ENCODE measurements around the gene UTRN.

Gene UTRN

DNA sequence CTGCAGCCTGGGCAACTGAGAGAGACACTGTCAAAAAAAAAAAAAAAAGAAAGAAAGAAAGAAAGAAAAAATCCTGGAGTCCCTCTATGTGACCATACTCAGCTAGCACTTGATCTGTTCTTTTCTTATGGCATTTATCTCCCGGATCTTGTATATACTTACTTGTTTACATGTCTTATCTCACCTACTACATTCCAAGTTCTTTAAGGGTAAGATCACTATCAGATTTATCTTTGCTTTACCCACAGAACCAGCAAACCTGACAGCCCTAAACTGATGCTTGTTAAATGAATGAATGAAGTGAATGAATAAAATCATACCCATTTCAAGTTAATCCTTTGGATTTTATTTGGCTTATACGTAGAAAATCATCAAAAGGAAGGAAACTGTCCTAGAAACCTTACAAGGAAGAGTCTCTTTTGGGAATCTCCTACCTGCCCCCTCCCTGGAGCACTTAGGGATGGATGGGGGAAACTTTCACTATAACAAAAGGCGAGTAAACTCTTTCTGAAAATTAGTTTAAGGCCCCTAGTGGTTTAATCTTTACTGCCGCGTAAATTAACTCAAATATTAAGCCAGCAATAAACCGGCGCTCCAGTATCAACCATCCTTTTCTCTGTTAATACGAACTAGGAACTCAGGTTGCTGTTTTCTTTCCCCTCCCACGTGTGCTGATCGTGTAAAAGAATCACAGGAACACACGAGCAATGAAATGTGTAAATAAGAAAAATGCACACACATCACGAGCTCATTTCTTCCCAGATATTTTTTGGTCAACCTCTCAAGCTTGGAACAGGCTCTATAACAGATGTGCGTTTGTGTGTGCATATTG is 1.3 kb upstream of the UTRN start:
- no peak for DNase-seq (ENCODE audit: low read depth in 2 of 2)

DNA sequence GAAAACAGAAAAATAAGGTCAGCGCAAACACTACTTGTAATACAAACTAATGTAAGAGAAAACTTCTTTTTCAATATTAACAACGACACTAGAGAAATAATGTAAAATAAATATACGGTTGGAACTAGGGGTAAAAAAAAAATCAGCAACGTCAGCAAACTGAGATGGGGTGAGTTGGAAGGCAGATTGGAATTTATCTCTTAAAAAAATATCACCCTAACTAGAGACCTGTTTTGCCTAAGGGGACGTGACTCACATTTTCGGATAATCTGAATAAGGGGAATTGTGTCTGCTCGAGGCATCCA is 705 bp upstream of the UTRN start:
- DNase-seq (ENCODE audit: low read depth in 2 of 2), result no peak

DNA sequence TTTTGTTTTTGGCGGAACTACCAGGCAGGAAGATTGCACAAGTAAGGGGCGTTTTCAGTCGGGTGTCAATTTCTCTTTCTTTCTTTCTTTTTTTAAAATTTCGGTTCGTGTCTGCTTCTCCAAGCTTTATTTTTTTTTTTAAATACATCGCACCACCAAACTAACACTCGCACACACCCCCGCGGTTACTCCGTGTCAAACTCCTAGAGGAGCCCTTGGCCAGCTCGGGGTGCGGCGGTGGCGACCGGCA is 338 bp downstream of the UTRN start:
- no peak for DNase-seq (ENCODE audit: low read depth in 2 of 2)

DNA sequence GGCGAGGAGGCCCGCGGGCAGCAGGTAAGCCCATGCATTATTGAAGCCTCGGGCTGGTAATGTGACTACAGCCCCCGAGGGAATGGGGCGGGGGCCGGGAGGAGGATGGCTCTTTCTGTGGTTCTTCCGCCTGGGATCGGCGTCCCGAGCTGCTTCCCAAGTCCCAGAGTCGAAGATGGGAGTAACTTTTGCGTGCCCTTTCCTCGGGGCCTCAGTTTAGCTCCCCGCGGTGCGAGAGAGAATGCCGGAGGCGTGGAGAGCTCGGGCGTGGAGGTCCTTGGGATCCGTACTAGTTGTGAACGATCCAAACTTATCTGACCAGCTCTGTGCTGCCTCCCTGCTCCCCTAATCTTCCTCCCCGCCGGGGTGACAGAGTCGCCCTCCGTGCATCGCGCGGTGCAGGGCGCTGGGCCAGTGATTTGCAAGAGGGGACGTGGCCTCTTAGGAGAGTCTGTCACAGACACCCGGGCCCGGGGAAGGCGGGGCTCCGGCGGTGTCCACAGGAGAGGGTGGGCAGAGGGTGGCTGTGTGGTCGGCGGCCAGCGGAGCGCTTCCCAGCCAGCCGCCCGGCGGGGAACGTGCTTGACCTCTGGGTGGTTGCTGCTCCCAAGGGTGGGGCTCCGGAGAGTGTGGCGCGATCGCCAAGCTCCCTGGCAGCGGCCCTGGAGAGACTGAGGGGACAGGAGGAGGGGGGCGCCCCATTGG is 815 bp downstream of the UTRN start:
- peak in 1 of 2 donors; percentile 20 for DNase-seq (ENCODE audit: low read depth in 2 of 2)

DNA sequence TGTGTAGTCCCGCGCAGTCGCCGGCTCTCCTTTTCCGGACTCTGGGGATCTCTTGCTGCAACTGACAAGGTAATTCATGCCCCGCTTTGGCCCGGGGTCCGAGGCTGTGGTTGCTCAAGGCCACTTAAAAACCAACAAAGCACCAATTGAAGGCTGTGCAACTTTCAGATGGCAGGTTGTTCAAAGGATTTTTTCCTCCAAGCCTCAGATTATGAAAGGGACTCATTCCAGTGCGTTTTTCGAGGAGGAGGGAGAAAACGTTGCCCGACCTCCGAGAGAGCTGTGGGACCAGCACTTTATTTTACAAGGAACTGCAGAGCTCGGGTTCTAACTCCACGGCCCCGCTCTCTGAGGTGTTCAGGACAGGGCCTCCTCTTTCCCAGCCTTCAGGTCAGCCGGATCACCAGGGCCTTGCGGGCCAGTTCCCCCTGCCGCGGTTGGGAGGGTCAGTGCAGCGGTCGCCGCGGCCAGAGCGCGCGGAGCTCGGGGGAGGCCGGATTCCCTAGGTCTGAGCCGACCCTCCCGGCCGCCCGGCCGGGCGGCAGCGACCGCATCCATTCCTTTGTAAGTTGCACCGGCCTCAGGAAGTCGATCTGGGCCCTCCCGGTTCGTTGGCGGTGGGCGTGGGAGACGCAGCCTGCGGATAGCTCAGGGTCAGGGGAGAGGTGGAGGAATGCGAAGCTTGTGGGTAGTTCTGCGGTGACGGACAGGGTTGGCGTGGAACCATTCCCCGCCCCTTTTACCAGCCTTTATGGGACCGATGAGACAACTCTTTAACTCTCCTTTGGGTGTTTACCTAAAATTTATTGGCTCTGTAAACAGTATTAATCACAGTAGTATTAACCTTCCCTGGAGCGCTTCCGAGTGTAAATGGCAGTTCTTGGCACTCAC is 1.6 kb downstream of the UTRN start:
- no peak for DNase-seq (ENCODE audit: low read depth in 2 of 2)

DNA sequence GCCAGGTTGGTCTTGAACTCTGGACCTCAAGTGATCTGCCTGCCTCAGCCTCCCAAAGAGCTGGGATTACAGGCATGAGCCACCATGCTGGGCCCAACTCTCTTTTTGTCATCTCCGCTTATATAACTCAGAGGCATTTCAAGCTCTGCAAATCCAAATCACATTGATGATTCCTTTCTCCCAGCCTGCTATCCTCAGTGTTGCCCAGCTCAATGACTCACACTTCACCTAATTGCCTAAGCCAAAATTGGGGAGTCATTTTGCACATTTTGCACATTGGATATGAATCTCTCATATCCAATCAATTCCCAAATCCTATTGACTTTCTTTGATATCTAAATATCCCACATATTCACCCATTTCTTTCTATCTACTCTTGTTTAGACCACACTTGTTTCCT is 3.9 kb downstream of the UTRN start:
- no peak for DNase-seq (ENCODE audit: low read depth in 2 of 2)

DNA sequence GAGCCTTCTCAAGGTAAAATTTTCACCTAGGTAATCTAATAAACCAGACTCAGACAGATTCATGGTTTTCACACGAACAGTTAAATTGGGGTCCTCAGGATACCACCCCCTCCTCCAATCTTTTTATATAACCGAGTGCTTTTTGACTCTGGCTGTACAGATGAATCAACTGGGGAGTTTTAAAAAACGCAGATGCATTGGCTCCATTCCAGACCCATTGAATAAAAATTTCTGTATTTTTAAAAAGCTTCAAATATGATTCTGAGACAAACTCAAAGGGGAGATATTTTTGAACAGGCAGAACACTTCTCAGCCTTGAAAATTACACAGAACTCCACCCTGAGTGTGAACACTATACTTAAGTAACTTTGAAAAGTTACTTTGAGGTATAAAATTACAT is 7.2 kb downstream of the UTRN start:
- no peak for DNase-seq (ENCODE audit: low read depth in 2 of 2)

DNA sequence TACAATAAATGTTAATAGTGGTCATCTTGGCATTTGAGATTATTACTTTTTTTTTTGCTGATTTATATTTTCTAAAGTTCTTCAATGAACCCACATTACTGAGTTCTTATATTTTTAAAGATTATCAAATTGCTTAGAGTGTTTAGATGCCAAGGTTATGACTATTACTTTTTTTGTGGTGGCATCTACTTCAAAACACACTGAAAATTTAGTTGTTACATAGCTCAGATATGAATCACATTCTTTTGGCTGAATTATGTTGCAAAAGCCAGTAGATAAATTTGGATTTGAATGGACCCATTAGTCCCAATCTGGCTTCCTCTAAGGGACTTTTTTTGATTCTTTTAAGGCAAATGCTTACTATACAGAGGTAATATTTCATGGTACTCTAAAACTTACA is 8.9 kb downstream of the UTRN start:
- no peak for DNase-seq (ENCODE audit: low read depth in 2 of 2)

DNA sequence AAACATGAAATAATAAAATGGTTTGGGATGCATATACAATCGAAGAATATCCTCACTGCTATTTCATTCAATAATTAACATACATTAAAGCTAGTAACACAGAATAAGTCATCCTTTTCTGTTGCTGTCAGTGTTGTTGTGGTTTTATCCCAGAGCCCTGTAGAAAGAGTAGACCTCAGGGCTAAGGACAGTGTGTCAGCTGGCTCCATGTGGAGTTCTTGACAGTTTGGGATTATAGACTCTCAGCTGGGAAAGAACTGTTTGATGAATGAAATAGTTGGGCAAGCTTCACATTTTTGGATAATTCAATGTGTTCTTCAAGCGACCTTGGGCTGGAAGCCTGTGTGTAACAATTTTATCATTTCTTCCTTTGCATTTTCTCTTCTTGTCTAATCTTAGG is 10.1 kb downstream of the UTRN start:
- DNase-seq (ENCODE audit: low read depth in 2 of 2), result no peak

DNA sequence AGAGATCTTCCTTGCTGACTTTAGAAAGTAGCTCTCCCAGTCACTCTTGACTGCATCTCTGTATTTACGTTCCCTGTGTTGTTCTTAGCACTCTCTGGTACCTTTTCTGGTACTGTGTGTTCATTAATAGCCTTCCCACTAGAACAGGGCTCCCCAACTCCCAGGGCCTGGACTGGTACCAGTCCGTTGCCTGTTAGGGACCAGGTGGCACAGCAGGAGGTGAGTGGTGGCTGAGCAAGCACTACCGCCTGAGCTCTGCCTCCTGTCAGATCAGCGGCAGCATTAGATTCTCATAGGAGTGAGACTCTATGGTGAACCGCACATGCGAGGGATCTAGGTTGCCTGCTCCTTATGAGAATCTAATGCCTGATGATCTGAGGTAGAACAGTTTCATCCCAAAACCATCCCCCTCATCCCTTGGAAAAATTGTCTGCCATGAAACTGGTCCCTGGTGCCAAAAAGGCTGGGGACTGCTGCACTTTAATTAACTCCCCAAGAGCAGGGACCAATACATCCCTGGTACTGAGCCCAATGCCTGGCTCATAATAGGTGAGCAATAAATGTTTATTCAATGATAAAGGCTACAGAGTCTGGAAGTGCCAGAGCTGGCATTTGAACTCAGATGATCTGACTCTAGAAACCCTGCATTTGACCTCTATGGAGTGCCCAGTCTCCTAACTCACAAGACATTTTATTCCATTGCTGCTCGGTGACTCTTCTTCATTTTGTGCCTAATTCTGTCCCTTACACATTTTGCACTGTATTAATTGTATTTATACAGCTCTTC is 11.0 kb downstream of the UTRN start:
- DNase-seq (ENCODE audit: low read depth in 2 of 2), result no peak

DNA sequence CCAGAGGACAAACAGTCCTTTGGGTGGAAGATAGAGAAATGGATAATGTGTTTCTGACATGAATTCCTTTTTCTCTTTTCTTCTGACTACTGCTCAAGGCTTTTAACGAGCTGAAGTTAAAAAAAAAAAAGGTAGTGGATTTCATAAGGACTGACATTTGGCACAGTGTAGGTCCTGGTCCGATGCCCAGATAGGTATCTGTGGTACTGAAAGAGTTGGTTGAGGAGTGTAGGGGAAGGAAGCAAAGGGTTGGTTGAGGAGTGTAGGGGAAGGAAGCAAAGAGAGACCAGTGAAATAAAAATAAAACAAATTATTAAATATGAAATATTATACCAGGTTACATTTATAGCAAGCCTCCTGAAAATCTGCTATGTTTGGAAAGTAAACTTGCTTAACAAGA is 11.8 kb downstream of the UTRN start:
- no peak for DNase-seq (ENCODE audit: low read depth in 2 of 2)

DNA sequence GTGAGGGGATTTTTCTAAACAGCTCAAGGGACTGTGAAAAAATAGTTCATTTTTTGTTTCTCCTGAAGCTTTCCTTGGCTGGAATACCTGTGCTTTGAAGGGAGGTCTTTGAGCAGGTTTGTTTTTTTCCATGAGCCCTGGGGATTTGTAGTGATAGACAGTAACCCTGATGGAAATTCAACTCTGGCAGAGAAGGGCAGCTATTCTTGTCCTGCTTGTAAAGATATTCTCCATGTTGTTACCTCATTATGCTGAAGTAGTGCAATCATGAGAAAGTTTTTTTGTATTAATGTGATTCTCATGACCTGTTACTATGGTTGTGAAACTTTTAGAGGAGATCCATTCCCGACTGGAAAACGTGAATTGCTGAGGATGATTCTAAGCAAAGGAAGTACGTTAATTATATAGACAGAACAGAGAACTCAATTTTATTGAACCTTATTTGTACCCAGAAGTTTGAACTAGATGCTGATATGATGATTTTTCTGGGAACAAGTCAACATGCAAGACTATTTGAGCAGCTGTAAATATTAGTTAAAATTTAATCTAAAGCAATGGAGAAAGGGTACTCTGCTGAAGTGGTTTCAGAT is 12.5 kb downstream of the UTRN start:
- no peak for DNase-seq (ENCODE audit: low read depth in 2 of 2)

DNA sequence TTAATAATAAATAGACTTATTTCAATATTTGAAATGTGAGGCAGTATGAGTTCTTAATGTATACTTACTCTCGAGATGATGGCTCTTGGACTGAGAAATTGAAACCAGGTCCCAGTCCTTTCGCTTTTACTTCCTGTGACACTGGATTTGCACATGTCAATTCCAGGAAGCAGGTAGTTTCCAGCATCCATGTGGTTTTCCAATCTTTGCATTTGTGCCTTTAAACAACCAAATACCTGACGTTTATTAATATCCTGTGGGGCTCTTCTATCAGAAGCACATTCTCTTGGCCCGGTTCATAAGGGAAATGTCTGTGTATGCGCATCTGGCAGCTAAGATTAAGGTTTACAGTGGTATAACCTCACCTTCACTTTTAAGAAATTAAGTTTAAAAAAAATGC is 13.1 kb downstream of the UTRN start:
- DNase-seq (ENCODE audit: low read depth in 2 of 2), result no peak

DNA sequence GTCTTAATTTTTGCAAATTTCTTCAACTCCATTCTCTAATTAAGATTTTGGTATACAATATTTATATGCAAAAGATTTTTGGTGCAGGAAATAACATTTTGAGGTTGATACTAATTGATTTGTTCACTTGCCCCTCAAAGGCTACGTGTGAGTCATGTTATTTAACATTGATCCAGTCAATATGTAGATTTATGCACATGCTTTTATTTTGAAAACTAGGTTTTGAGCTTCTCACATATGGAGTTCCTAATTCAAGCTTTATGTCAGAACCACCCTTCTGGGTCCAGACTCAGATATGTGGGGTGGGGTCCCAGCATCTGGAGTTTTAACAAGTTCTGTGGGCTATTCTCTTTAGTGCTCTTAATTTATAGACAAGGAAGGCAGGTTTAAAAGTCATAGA is 13.8 kb downstream of the UTRN start:
- no peak for DNase-seq (ENCODE audit: low read depth in 2 of 2)

DNA sequence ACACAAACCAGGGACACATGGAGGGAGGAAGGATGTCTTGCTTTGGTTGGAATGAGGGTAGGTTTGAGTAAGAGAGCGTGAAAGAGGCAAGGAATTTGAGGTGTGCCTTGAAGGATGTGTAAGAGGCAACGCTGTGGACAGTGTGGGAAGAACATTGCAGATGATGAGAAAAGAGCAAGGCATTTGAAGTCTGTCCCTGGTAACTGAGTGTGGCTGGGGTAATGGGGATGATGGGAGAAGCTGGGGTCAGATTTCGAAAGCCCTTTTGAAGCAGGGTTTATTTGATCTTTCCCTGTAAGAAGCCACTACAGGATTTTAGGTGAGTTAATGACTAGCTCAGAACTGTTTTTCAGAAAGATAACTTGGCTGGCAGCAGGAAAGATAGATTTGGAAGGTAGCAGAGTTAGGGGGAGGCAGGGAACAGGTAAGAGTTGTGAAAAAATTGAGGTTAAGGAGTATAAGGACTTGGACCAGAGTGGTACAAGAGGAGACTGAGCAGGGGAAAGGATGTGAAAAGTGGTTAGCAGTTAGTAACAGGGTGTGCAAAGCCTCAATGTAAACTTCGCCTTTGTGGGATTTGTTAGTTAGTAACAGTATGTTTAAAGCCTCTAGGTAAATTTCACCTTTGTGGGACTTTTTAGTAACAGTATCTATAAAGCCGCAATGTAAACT is 17.7 kb downstream of the UTRN start:
- DNase-seq (ENCODE audit: low read depth in 2 of 2), result no peak

DNA sequence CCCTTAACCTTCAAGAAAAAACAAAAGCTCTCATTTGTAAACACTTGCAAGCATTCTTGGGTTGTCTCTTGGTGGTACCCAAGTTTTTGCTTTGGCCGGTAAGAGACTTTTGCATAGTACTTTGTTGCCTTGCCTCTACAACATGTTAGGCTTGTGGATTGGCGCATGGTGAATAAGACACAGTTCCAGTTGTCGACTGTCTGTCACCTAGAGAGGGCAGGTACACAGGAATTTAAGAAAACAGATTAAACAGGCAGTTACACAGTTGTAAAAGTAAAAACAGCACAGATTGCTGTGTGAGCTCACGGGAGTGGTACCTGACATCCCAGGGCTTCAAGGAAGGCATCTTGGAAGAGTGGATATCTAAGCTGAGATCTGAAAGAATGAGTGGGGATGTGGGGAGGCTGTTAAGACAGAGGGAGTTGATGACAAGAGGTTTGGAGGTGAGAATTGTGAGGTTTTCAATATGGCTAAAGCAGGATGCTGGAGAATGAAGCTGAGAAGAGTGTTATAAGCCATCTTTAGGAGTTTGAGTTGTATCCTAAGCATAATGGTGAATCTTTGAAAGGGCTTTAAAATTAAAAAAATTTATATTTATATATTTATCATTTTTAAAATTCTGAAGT is 19.2 kb downstream of the UTRN start:
- no peak for DNase-seq (ENCODE audit: low read depth in 2 of 2)

DNA sequence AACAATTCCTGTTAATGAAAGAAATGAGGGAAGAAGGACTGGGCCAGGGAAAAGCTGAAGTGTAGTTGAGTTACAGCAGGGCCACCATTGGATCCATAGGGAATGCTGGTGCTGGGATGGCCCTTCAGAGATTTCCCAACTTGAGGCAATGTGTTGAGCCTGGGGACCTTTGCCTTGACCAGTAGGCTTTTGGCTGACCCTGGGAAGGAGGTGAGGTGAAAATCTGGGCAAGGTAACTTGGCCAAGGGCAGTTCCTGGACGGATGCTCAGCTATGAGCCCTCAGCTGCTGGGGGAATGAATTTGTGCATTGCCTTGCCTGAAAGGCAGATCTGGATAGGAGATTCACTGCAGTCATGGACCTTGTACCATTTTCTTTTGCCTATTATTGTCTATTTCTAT is 20.4 kb downstream of the UTRN start:
- DNase-seq (ENCODE audit: low read depth in 2 of 2), result no peak

DNA sequence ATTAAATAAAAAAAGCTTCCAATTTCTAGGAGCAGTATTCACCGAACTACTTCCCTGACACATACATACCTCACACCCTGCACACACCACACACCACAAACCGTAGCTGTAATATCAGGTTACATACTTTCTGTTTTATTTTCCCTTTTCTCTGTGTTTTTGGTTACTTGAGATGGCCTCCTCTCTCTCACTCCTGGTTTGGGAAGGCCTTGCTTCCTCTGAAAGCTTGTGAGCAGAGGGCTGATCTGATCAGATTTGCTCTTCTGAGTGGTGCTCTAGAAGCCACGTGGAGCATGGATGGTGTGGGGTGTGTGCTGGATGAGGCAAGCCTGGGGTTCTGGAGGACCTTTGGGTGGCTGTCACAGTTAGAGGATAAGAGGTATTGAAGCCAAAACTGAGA is 20.9 kb downstream of the UTRN start:
- no peak for DNase-seq (ENCODE audit: low read depth in 2 of 2)

DNA sequence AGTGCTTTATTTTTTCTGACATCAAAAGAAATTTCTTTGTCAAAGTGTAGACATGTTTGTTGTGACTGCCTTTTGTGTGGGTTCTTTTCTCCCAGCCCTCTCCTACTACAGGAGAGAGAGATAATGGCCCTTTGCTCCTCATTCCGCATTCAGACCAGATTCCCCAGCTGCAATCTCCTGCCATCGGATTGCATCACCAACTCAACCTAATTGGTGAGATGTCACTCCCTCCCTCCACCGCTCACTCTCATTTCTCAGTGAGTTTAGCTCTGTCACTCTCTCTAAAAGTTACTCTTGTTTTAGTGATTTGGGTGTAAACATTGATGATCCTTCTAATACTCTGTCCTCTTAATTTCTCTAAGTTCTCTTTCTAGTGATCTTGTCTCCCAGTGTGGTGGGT is 22.7 kb downstream of the UTRN start:
- no peak for DNase-seq (ENCODE audit: low read depth in 2 of 2)

DNA sequence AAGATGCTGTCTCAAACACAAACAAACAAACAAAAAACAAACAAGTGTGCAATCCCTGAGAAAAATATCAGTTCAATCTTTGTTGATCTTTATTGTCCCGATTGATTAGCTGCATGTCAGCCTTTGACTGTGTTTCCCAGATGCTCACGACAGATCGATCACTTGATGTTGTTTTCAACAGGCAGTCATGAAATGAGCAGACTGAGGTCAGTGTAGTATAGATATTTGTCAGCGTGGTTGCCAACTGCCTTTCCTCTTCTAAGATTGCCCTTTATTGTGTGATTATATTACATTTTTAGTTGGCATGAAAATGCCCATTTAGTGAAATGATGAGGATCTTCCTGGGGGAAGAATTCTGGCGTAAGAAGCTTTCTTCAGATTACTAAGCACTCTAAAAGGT is 25.6 kb downstream of the UTRN start:
- DNase-seq (ENCODE audit: low read depth in 2 of 2), result no peak

DNA sequence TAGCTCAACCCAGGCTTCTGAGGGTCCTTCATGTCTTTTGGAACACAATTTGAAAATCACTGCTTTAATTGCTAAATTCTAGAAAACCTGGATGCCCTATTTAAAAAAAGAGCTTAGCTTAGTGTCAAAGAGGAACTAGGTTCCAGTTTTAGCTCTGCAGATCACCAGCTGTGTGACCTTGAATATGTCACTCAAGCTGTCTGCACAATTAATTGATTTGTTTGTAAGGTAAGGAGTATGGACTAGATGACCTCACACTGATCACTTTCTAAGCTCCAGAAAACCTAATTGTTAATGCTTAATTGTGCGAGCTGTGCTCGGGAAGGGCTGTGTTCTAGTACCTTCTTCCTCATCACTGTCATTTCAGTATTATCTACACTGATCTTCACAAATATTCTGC is 26.2 kb downstream of the UTRN start:
- no peak for DNase-seq (ENCODE audit: low read depth in 2 of 2)
